LNCAP (cell line): ENCODE measurements around the gene CCDC14.

ENCODE experiments used
- CTCF ChIP-seq: fragments of 450-650 bp; IDR thresholded peaks from 2 replicates; pipeline ENCODE4 v1.5.1; 2017; ENCODE audit warnings: mild to moderate bottlenecking

The CCDC14 gene

GRCh38 chr3:123877965-123878364 lies 83.1 kb downstream of the CCDC14 start:
- no peak for TF ChIP-seq CTCF

- no peak for TF ChIP-seq CTCF
Observed at GRCh38 chr3:123877466-123877865, 83.6 kb downstream of the CCDC14 start.

DNA sequence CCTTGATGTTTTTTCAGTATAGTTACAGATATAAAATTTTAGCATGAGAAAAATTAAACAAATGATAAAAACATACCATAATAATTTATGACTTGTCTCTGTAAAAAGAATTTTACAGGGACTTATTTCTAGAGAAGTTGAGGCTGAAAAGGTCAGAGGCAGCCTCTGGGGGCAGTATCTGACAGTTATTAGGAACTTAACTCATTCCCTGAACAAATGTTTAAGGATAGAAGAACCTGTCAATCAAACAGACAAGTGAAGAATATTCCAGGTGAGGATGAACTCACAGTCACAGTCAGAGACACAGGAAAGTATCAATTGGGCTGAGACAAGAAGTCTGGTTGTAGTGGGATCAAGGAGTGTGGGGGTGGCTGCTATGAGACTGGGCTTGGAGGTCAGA lies 84.2 kb downstream of the CCDC14 start:
- peak; percentile 41; the same call in 1 of the 2 replicates for TF ChIP-seq CTCF

- TF ChIP-seq CTCF: no peak
Observed at GRCh38 chr3:123872621-123873020, 88.4 kb downstream of the CCDC14 start.

DNA sequence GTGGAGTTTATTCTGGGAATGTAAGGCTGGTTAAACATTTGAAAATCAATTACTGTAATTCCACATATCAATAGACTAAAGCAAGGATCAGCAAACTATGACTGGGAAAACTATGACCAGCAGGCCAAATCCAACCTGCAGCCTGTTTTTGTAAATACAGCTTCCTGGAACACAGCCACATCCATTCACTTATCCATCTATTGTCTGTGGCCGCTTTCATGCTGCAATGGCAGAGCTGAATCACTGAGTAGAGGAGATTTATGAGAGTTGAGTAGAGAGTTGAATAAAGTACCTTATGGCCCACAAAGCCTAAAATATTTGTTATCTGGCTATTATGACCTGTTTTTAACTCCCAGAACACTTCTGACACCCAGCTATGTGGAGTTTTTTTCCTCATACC lies 89.1 kb downstream of the CCDC14 start:
- TF ChIP-seq CTCF: no peak

- TF ChIP-seq CTCF: no peak
Observed at GRCh38 chr3:123870033-123870432, 91.0 kb downstream of the CCDC14 start.

DNA sequence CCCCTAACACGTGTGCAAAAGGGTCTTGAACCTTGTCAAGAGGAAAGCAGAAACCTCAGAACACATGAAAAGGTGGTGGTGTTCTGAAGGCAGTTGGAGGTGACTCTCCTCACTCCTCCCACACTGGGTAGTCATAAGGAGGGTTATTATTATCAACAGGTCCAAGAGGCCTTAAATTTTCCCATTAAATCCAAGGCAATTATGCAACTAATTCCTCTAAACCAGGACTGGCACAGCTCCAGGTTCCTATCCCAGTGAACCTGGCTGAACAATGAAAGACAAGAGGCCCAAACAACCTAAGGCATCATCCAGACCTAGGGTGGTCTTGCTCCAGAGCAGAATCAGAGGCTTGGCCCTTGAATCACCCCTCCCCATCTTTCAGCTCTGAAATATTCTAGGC lies 91.9 kb downstream of the CCDC14 start:
- no peak for TF ChIP-seq CTCF

DNA sequence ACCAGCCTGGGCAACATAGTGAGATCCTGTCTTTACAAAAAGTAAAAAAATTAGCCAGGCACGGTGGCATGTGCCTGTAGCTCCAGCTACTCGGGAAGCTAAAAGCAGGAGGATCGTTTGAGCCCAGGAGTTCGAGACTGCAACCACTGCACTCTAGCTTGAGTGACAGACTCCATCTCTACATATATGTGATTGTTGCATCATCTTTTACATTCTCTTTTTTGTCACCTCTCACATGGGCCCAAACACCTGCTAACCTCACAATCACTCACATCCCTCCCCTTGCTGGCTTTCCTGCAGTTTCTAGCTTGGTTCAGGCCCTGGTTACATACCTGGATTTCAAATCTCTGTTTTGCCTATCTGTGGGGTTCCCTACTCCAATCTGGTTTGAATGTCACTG lies 96.3 kb downstream of the CCDC14 start:
- no peak for TF ChIP-seq CTCF
